Cardiac fibroblast (primary cell): ENCODE results near the gene ANKRD24.

Experiments
- DNase-seq, 2 donors: peaks; one replicate each; pipeline versions ENCODE4 v3.0.0 to v3.0.0-alpha.2; 2010; ENCODE audit warnings: low read depth in 2 of 2
- H3K4me3 ChIP-seq, 2 donors: replicated peaks in 1 of 2; 1 replicate in 1 of 2; 2 replicates in 1 of 2; pipeline ENCODE4 v1.5.1; 2011; ENCODE audit warnings: low read depth in 2 of 2, low read length in 2 of 2, mild to moderate bottlenecking in 2 of 2, moderate library complexity in 1 of 2
- CTCF ChIP-seq: IDR thresholded peaks from one replicate; pipeline ENCODE4 v1.5.1; 2011; ENCODE audit warnings: low read depth, mild to moderate bottlenecking, low read length, inconsistent platforms

The ANKRD24 gene

GRCh38 chr19:4161415-4162077 is 20.9 kb upstream of the ANKRD24 start:
- DNase-seq: no peak
- no peak for TF ChIP-seq CTCF
- H3K4me3 ChIP-seq: no peak overlapping the region

GRCh38 chr19:4164262-4164661 is 18.2 kb upstream of the ANKRD24 start:
- no peak overlapping the region for H3K4me3 ChIP-seq
- DNase-seq: no peak
- no peak for TF ChIP-seq CTCF

GRCh38 chr19:4171676-4172075 is 10.8 kb upstream of the ANKRD24 start:
- no peak overlapping the region for H3K4me3 ChIP-seq
- no peak for DNase-seq
- TF ChIP-seq CTCF: no peak

GRCh38 chr19:4172861-4173473 is 9.5 kb upstream of the ANKRD24 start:
- H3K4me3 ChIP-seq: no peak overlapping the region
- peak; percentile 42 to 46 for DNase-seq
- TF ChIP-seq CTCF: no peak

- no peak for TF ChIP-seq CTCF
- no peak overlapping the region for H3K4me3 ChIP-seq
- DNase-seq: no peak
These were observed 8.8 kb upstream of the ANKRD24 start for GRCh38 chr19:4173479-4174212.

- no peak overlapping the region for H3K4me3 ChIP-seq
- no peak for TF ChIP-seq CTCF
- DNase-seq: no peak
These were observed 8.1 kb upstream of the ANKRD24 start for GRCh38 chr19:4174213-4174894.
